Subcutaneous adipose tissue (tissue), 4 donors: ENCODE results near the gene KLK15. TPM values are rescaled to one million over a fixed set of nuclear protein-coding genes. Genes with fewer than 3 reads are reported as not detected.

Experiments used
- total RNA-seq, 4 donors: library from RNA; depleted of rRNA; stranded (reverse); fragments of >200 nt; gene quantifications; one replicate each; pipeline ENCODE4 v1.1.0, GENCODE V29; 2016
- TF ChIP-seq, protein P1 (sequence below): fragments of 450-650 bp; IDR thresholded peaks from one replicate; pipeline ENCODE4 v1.5.1; 2016; ENCODE audit warnings: low read depth, mild to moderate bottlenecking, control low read depth, antibody characterized with exemption, moderate library complexity

Gene KLK15
- total RNA-seq, 4 donors from 2014 or later, result not detected

DNA sequence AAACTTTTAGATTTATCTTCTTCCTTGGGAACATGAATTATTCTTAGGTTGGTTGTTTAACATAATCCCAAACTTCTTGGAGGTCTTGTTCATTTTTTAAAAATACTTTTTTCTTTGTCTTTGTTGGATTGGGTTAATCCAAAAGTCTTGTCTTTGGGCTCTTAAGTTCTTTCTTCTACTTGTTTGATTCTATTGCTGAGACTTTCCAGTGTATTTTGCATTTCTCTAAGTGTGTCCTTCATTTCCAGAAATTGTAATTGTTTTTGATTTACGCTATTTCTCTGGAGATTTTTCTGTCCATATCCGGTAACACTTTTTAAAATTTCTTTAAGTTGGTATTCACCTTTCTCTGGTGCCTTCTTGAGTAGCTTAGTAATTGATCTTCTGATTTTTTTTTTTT is 9.8 kb upstream of the KLK15 start:
- TF ChIP-seq, protein P1, sequence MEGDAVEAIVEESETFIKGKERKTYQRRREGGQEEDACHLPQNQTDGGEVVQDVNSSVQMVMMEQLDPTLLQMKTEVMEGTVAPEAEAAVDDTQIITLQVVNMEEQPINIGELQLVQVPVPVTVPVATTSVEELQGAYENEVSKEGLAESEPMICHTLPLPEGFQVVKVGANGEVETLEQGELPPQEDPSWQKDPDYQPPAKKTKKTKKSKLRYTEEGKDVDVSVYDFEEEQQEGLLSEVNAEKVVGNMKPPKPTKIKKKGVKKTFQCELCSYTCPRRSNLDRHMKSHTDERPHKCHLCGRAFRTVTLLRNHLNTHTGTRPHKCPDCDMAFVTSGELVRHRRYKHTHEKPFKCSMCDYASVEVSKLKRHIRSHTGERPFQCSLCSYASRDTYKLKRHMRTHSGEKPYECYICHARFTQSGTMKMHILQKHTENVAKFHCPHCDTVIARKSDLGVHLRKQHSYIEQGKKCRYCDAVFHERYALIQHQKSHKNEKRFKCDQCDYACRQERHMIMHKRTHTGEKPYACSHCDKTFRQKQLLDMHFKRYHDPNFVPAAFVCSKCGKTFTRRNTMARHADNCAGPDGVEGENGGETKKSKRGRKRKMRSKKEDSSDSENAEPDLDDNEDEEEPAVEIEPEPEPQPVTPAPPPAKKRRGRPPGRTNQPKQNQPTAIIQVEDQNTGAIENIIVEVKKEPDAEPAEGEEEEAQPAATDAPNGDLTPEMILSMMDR, result no peak

DNA sequence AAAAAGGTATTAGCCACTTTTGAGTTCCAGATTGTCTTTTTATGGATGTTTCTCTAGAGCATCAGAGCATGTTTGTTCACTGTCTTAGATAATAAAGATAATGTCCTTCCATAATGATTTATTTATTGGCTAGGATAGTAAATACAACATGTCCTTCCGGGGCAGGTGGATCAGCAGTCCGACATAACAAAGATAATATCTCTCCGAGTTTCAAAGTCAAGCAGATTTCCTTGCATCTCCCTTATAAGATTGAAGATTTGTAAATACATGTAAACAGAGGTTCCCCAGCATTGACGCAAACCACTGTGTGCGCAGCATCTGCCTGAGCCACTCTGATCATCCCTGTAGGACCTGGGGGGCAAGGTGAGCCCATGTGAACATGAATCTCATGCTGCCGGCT is 8.8 kb upstream of the KLK15 start:
- TF ChIP-seq, protein P1, result no peak

DNA sequence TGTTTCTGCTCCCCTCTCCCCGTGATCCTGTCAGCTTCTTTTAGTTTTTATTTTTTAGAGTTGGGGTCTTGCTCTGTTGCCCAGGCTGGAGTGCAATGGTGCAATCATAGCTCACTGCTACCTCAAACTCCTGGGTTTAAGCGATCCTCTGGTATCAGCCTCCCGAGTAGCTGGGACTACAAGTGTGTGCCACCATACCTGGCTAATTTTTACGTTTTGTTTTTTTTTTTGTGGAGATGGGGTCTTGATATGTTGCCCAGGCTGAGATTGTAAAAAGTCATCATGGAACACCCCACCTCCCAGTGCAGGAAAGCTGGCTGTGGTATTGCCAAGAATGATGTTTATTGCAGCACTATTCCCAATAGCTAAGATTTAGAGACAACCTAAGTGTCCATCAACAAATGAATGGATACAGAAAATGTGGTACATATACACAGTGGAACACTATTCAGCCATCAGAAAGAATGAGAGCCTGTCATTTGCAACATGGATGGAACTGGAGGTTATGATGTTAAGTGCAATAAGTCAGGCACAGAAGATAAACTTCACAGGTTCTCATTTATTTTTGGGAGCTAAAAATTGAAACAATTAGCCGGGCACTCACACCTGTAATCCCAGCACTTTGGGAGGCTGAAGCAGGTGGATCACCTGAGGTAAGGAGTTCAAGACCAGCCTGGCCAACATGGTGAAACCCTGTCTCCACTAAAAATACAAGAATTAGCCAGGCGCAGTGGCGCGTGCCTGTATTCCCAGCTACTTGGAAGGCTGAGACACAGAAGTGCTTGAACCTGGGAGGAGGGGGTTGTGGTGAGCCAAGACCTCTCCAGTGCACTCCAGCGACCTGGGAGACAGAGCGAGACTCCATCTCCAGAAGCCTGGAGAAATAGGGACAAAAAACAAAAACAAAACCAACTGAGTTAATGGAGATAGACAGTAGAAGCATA is 6.6 kb upstream of the KLK15 start:
- TF ChIP-seq, protein P1, result no peak

DNA sequence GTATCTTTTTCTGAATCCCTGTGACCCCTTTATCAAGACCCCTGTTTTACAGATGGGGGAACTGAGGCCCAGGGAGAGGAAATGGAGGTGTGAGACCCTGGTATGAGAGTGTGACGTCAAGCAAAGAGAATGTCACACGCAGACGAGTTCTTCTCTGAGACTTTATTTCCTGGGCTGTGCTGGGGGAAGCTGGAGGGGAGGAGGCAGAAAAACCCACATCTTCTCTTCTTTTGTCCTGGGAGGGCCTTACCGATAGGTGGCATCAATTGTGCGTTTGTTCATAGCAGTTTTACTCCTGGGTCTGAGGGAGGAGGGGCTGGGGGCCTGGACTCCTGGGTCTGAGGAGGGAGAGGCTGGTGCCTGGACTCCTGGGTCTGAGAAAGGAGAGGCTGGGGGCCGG is 4.9 kb upstream of the KLK15 start:
- TF ChIP-seq, protein P1, result no peak

DNA sequence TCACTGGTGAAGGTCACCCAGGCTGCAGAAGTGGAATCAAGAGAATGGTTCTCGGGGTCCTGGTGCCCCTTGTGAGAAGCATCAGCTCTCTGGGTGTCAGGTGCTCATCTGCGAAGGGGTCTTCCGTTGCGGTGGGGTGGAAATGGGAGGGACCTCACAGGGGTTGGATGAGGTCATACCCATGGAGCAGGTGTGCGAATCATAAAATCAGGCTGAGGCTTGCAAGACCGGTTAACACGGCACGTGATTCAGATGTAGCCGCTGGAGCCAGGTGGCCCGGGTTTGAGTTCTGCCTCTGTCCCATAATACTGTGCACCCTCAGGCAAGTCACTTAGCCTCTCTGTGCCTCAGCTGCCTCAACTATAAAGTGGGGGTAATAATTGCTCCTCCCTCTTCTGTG is 3.9 kb upstream of the KLK15 start:
- TF ChIP-seq, protein P1, result no peak

DNA sequence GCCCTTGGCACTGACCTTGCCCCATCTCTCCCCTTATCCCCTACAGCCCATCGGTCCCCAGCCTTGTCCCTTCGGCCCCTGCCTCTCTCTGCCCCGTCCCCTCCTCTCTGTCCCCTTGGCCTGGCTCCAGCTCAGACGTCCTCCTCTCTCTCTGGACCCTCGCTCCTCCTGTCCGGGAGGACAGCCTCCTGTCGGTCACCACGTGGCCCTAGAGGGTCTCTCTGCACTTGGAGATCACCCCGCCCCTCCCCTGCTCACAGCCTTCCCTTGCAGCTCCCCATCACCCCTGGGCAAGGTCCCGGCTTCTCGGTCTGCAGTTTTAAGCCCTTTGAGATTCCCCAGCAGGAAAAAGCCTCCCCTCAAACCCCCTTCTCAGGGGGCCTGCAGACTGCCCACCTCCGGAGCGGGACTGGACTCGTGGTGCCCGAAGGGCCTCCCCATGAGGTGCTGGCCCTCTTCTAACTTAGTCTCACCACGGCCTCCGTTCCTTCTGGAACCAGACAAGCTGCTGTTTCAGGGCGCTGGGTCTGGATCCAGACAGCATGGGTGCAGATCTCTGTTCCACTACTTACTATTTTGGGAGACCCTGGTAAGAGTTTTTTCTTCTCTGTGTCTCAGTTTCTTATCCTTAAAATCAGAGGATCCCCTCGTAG is 3.3 kb upstream of the KLK15 start:
- TF ChIP-seq, protein P1, result no peak

DNA sequence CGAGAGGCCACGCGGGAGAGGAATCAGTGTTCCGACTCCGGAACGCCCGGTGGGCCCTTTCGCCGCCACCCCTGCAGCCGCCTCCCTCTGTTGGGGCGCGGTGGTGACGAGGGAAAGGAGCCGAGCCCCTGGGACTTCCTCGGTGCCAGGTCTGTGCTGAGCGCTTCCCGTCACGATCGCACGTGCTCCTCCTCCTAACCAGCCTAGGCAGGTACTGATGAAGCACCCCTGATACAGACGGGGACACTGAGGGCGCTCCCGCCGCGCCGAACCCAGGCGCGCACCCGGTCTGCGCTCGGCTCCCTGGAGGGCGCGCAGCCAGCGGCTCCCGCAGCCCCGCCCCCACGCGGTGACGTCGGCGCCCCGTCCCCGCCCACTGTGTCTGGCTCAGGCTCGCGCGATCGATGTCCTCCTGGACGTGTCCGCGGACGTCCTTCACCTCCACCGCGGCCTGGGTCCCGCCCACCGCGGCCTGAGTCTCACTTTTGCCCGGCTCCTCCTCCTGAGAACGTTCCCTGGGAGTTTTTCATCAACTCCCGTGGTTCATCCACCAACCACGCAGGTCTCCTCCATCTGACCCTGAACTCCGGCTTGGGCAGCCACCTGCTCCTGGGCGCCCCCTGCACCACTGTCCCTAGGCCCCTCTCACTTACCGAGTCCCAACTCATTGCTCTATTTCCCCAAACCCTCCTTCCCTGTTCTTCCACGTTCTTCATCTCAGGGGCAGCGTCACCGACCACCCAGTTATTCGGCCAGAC is 2.6 kb upstream of the KLK15 start:
- TF ChIP-seq, protein P1, result no peak
